ENCODE measurements around the gene TRPM4.

- TF ChIP-seq CTCF (IDR thresholded peaks at IDR 0.05; ENCODE audit: insufficient read depth, low read length, poor library complexity, severe bottlenecking) (no peak), EZH2phosphoT487 (conservative IDR thresholded peaks at IDR 0.05; ENCODE audit: low read length) (no peak)
These were observed 2.4 kb upstream of the TRPM4 start, which contains the start of gene HRC for GRCh38 chr19:49155005-49155819.

All from SU-DHL-6 (cell line).